Osteoblast (primary cell): ENCODE results near the gene CD3E. TPM values are rescaled to one million over a fixed set of nuclear protein-coding genes. Genes with fewer than 3 reads are reported as not detected.

Experiments used
- DNase-seq: peaks from one replicate; pipeline ENCODE4 v3.0.0; 2011; ENCODE audit warnings: low spot score, mixed read lengths; ENCODE audit not compliant: insufficient read length; ENCODE audit errors: missing footprints
- H2AFZ ChIP-seq: 2 replicates; pipeline ENCODE4 v1.6.0; 2011; ENCODE audit warnings: mild to moderate bottlenecking, low read length
- H3K27ac ChIP-seq: 2 replicates; pipeline ENCODE4 v1.5.1; 2011; ENCODE audit warnings: mild to moderate bottlenecking, low read depth, low read length, moderate library complexity
- H3K27me3 ChIP-seq: 2 replicates; pipeline ENCODE4 v1.6.0; 2012; ENCODE audit warnings: mild to moderate bottlenecking, control low read depth, inconsistent platforms, low read length, moderate library complexity; ENCODE audit not compliant: insufficient read depth
- H3K36me3 ChIP-seq: 2 replicates; pipeline ENCODE4 v1.5.1; 2011; ENCODE audit warnings: mild to moderate bottlenecking, low read length, control low read depth, moderate library complexity; ENCODE audit not compliant: insufficient read depth
- H3K4me1 ChIP-seq: 2 replicates; pipeline ENCODE4 v1.5.1; 2011; ENCODE audit warnings: mild to moderate bottlenecking, low read length, control low read depth, moderate library complexity; ENCODE audit not compliant: insufficient read depth
- H3K4me2 ChIP-seq: 2 replicates; pipeline ENCODE4 v1.6.0; 2011; ENCODE audit warnings: mild to moderate bottlenecking, low read length; ENCODE audit not compliant: insufficient read depth
- H3K4me3 ChIP-seq: fragments of 200-600 bp; sonication (generic); 3 replicates; pipeline ENCODE4 v1.5.1; 2012; ENCODE audit warnings: mild to moderate bottlenecking, low read length, inconsistent platforms; ENCODE audit not compliant: insufficient read depth
- H3K79me2 ChIP-seq: 2 replicates; pipeline ENCODE4 v1.6.0; 2012; ENCODE audit warnings: mild to moderate bottlenecking, low read length, control low read depth, inconsistent platforms; ENCODE audit not compliant: insufficient read depth
- H3K9me3 ChIP-seq: 2 replicates; pipeline ENCODE4 v1.5.1; 2011; ENCODE audit warnings: low read depth, low read length, control low read depth
- H4K20me1 ChIP-seq: 2 replicates; pipeline ENCODE4 v1.6.0; 2012; ENCODE audit warnings: mild to moderate bottlenecking, low read length, control low read depth; ENCODE audit not compliant: insufficient read depth
- CTCF ChIP-seq: IDR thresholded peaks from 2 replicates; pipeline ENCODE4 v1.5.1; 2011; ENCODE audit warnings: mild to moderate bottlenecking, low read depth, low read length, moderate library complexity; ENCODE audit errors: extremely low read depth
- total RNA-seq: library from RNA; depleted of rRNA; stranded (reverse); fragments of >200 nt; gene quantifications from 2 replicates; pipeline ENCODE4 v1.2.3, GENCODE V29; 2012

Gene CD3E
- total RNA-seq, 1 donor, result not detected

DNA sequence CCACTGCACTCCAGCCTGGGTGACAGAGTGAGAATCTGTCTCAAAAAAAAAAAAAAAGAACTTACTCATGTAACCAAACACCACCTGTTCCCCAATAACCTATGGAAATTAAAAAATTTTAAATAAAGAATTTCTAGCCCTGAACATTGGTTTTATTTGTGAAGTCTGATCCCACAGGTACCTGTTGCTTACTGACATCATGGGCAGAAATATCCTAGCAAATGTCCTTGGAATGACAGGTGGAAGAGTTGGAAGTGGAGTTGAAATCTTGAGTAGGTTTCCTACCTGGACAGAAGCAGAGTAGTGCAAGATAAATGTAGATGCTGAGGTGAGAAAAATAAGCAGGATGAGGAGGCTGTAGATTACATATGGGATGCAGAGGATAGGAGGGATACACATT lies 20.8 kb downstream of the CD3E start:
- Histone ChIP-seq H3K4me2 (no peak overlapping the region), H3K27ac (no peak overlapping the region), H4K20me1 (no peaks in the 10 kb centered on the region), H3K36me3 (no peaks in the 10 kb centered on the region), H3K79me2 (no peaks in the 10 kb centered on the region), H3K4me3 (no peak overlapping the region), H3K4me1 (no peaks in the 10 kb centered on the region), H3K9me3 (no peaks in the 10 kb centered on the region), H2AFZ (no peak overlapping the region), H3K27me3 (no peaks in the 10 kb centered on the region)
- no peak for TF ChIP-seq CTCF
- no peak for DNase-seq

GRCh38 chr11:118328745-118329144 lies 24.2 kb downstream of the CD3E start:
- Histone ChIP-seq H3K4me2 (no peak overlapping the region), H3K79me2 (no peaks in the 10 kb centered on the region), H2AFZ (no peak overlapping the region), H3K36me3 (no peaks in the 10 kb centered on the region), H3K27ac (no peak overlapping the region), H3K4me1 (no peaks in the 10 kb centered on the region), H3K9me3 (no peaks in the 10 kb centered on the region), H4K20me1 (no peaks in the 10 kb centered on the region), H3K27me3 (no peaks in the 10 kb centered on the region), H3K4me3 (no peak overlapping the region)
- TF ChIP-seq CTCF, result no peak
- no peak for DNase-seq

DNA sequence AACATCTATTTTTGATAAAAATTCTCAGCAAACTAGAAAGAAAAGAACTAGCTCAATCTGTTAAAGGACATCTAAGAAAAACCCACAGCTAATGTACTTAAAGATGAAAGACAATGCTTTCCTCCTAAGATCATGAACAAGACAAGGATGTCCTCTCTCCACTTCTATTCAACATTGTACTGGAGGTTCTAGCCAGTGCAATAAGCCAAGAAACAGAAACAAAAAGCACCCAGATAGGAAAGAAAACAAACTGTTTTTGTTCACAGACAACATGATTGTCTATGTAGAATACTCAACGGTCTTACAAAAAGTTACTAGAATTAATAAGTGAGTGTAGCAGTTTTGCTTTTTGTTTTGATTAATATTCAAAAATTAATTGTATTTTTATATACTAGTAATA lies 30.2 kb downstream of the CD3E start:
- no peak for DNase-seq
- no peaks in the 10 kb centered on the region for H3K79me2 ChIP-seq
- no peak for TF ChIP-seq CTCF

DNA sequence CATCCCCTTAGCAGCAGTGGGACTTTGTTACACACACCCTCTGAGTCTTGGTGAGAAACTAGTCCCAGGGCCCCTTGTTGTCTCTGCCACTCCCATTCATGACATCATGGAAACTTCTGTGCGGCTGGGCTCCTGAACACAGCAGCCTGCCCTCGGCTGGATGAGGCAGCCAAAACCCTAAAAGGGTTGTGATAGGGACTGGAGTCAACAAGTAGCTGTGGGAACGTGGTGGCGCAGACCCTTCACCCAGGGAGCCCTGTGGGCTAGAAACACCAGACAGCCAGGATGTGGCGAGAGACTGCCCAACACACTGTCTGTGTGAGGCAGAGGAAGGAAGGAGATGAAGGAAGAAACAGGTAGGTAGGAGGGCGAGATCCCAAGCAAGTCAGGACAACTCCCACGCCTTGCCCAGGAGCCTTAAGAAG lies 34.1 kb downstream of the CD3E start:
- DNase-seq, result no peak
- TF ChIP-seq CTCF, result no peak
- Histone ChIP-seq H3K4me3 (no peak overlapping the region), H4K20me1 (no peaks in the 10 kb centered on the region), H3K79me2 (no peaks in the 10 kb centered on the region), H3K9me3 (no peaks in the 10 kb centered on the region), H3K4me1 (no peaks in the 10 kb centered on the region), H3K36me3 (no peaks in the 10 kb centered on the region), H3K4me2 (no peak overlapping the region), H3K27me3 (peaks cover 5% of the 10 kb centered on the region), H3K27ac (no peak overlapping the region), H2AFZ (no peak overlapping the region)

More for the DNA sequence above, 30.2 kb downstream of the CD3E start:
- H3K9me3 ChIP-seq, result no peaks in the 10 kb centered on the region
- H3K4me1 ChIP-seq, result no peaks in the 10 kb centered on the region
- no peaks in the 10 kb centered on the region for H4K20me1 ChIP-seq
- H3K27me3 ChIP-seq, result peaks cover 4% of the 10 kb centered on the region
- H3K27ac ChIP-seq, result no peak overlapping the region
- no peak overlapping the region for H3K4me3 ChIP-seq
- H3K4me2 ChIP-seq, result no peak overlapping the region
- H3K36me3 ChIP-seq, result no peaks in the 10 kb centered on the region
- no peak overlapping the region for H2AFZ ChIP-seq
